Type B pancreatic cell (in vitro differentiated cells): ENCODE results near the gene DDX49. TPM values are rescaled to one million over a fixed set of nuclear protein-coding genes. Genes with fewer than 3 reads are reported as not detected.
"Not testable (repeated sequence)": the region's sequence is repeated elsewhere in the genome, so short reads cannot be mapped to it uniquely, and the experiment has no call there.

Source experiments
- DNase-seq: peaks from one replicate; pipeline ENCODE4 v3.0.0; 2021; ENCODE audit warnings: mixed read lengths; ENCODE audit not compliant: unreplicated experiment; ENCODE audit errors: extremely low spot score
- H3K27ac Mint-ChIP-seq: 2 replicates; pipeline ENCODE4 v1.8.0; 2021; ENCODE audit warnings: mild to moderate bottlenecking, mixed read lengths
- H3K27me3 Mint-ChIP-seq: 2 replicates; pipeline ENCODE4 v1.8.0; 2021; ENCODE audit warnings: mixed read lengths
- H3K36me3 Mint-ChIP-seq: 2 replicates; pipeline ENCODE4 v1.8.0; 2021; ENCODE audit warnings: mixed read lengths
- H3K4me1 Mint-ChIP-seq: one replicate; pipeline ENCODE4 v1.8.0; 2021; ENCODE audit warnings: mixed read lengths; ENCODE audit not compliant: unreplicated experiment
- H3K4me3 Mint-ChIP-seq: 2 replicates; pipeline ENCODE4 v1.8.0; 2021; ENCODE audit warnings: mild to moderate bottlenecking, mixed read lengths
- H3K9me3 Mint-ChIP-seq: 2 replicates; pipeline ENCODE4 v1.8.0; 2021; ENCODE audit warnings: mixed read lengths
- CTCF ChIP-seq: fragments of 200-600 bp; sonication (generic); conservative IDR thresholded peaks from 2 replicates; pipeline ENCODE4 v1.5.0; 2021; ENCODE audit warnings: antibody characterized with exemption, mild to moderate bottlenecking
- total RNA-seq: library from RNA; stranded (reverse); gene quantifications from 2 replicates; pipeline ENCODE4 v1.2.1, GENCODE V29; 2021; ENCODE audit warnings: low replicate concordance

DDX49 gene
- total RNA-seq, 1 donor from 2014 or later: 58.3 TPM

- H3K9me3 Mint-ChIP-seq: no peaks in the 10 kb centered on the region
- no peak for TF ChIP-seq CTCF
- DNase-seq: no peak
Observed at GRCh38 chr19:18898607-18899408, 20.7 kb upstream of the DDX49 start.

GRCh38 chr19:18899624-18900560, 19.6 kb upstream of the DDX49 start:
- no peaks in the 10 kb centered on the region for H3K36me3 Mint-ChIP-seq
- DNase-seq: peak; percentile 66
- H3K27me3 Mint-ChIP-seq: peaks cover 6% of the 10 kb centered on the region
- no peak overlapping the region for H3K27ac Mint-ChIP-seq
- no peaks in the 10 kb centered on the region for H3K9me3 Mint-ChIP-seq
- peaks cover 5% of the 10 kb centered on the region for H3K4me1 Mint-ChIP-seq
- no peak overlapping the region for H3K4me3 Mint-ChIP-seq
- TF ChIP-seq CTCF: no peak

More at GRCh38 chr19:18898607-18899408, 20.7 kb upstream of the DDX49 start:
- peaks cover 5% of the 10 kb centered on the region for H3K4me1 Mint-ChIP-seq
- no peak overlapping the region for H3K4me3 Mint-ChIP-seq
- peaks cover 6% of the 10 kb centered on the region for H3K27me3 Mint-ChIP-seq
- H3K27ac Mint-ChIP-seq: no peak overlapping the region
- no peaks in the 10 kb centered on the region for H3K36me3 Mint-ChIP-seq

GRCh38 chr19:18900700-18901481, 18.6 kb upstream of the DDX49 start:
- Mint-ChIP-seq H3K36me3 (no peaks in the 10 kb centered on the region), H3K4me1 (peaks cover 5% of the 10 kb centered on the region), H3K27ac (no peak overlapping the region), H3K4me3 (no peak overlapping the region), H3K27me3 (peaks cover 6% of the 10 kb centered on the region), H3K9me3 (no peaks in the 10 kb centered on the region)
- TF ChIP-seq CTCF: no peak
- DNase-seq: no peak

- Mint-ChIP-seq H3K4me3 (no peak overlapping the region), H3K9me3 (no peaks in the 10 kb centered on the region), H3K27me3 (peaks cover 4% of the 10 kb centered on the region), H3K36me3 (no peaks in the 10 kb centered on the region), H3K27ac (no peak overlapping the region), H3K4me1 (peaks cover 5% of the 10 kb centered on the region)
- TF ChIP-seq CTCF: no peak
- no peak for DNase-seq
Observed at GRCh38 chr19:18901491-18901890, 18.0 kb upstream of the DDX49 start.

- H3K9me3 Mint-ChIP-seq, H3K36me3 Mint-ChIP-seq, H3K27me3 Mint-ChIP-seq, H3K4me3 Mint-ChIP-seq, DNase-seq, H3K4me1 Mint-ChIP-seq, H3K27ac Mint-ChIP-seq: not testable (repeated sequence)
Observed at GRCh38 chr19:18902519-18902918, 17.0 kb upstream of the DDX49 start.
